HG02798 (cell line): Measurements from ENCODE around the gene CLEC19A.

Source experiments
- ATAC-seq: cut with Tn5 transposase; IDR thresholded peaks from one replicate; pipeline ENCODE4 v1.9.1; 2021; ENCODE audit warnings: mild to moderate bottlenecking; ENCODE audit not compliant: unreplicated experiment, poor library complexity

Gene CLEC19A

DNA sequence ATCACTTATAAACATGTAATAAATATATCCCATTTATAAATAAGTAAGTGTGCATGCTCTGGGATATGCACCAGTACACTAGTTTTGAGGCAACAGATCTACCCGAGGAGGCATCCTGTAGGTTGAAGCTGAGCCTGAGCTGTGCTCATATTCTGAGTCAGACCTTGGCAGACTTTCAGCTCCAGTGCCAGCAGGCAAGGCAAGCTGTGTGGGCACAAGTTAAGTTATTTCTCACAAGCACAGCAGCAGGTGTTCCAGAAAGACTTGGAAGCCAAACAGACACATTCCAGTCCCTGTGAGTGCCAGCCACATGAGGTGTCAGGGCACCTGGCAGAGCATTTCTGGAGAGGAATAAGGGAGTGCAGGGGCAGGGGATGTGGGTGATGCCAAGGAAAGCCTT, 1.3 kb upstream of the CLEC19A start:
- ATAC-seq: no peak

DNA sequence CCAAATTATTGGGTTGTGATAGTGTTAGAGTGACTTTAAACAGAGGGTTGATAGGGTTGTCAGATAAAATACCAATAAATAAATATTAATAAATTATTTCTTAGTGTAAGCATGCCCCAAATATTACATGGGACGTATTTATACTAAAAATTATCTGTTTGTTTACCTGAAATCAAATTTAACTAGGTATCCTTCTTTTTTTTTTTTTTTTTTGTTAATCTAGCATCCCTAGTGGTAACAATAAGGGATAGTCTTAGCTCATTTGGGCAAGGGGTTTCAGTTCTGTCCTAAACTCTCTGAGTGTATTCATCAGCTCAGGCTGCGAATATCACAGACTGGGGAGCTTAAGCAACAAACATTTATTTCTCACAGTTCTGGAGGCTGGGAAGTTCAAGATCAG, 1.3 kb downstream of the CLEC19A start:
- ATAC-seq: no peak

DNA sequence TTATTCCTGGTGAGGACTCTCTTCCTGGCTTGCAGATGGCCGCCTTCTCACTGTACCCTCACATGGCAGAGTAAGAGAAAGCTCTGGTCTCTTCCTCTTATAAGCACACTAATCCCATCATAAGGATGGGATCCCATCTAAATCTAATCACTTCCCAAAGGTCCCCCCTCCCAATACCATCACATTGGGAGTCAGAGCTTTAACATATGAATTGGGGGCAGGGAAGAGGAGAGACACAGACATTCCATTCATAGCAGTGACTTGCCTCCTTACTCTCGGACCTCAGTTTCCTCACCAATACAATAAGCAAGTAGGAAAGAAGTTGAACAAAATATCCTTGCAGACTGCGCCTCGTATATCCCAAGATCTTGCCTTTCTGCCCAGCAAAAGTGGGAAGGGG, 1.7 kb downstream of the CLEC19A start:
- no peak for ATAC-seq

DNA sequence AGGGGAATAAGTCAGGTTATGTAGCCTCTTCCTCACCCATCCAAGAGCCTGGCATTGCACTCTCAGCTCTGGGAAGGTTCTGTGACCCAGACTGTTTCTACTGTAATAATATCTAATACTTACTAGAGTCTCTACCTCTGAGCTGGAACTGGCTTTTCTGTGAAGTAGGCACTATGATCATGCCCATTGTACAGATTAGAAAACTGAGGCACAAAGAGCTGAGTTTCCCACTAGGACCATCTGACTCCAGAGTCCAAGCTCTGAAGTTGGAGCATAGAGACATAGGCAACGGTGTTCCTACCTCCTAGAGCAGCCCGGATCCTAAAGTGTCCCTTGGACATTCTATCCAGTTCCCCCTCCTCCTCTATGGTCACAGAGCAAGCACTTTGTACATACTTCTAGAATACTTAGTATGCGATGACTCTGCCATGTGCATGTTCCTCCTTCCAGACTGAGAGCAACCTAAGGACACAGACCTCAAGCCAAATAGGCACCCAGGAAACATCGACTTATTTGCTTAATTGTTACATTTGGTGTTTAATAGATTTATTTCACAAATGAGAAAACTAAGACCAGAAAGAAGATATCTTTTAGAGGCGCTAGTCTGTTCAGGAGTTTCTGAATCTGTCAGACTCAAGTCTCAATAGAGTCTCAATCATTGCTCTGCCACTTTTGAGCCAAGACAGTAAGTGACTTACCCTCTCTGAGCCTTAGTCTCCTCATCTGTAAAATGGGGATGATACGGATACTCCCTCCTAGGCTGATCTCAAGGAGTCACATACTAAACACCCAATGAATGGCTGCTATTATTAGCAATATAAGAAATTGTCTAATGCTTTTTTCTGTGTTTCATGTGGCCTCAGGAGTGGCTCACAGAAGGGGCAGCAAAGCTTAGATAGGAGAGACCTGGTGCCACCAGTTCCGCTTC, 3.6 kb downstream of the CLEC19A start:
- ATAC-seq: no peak

DNA sequence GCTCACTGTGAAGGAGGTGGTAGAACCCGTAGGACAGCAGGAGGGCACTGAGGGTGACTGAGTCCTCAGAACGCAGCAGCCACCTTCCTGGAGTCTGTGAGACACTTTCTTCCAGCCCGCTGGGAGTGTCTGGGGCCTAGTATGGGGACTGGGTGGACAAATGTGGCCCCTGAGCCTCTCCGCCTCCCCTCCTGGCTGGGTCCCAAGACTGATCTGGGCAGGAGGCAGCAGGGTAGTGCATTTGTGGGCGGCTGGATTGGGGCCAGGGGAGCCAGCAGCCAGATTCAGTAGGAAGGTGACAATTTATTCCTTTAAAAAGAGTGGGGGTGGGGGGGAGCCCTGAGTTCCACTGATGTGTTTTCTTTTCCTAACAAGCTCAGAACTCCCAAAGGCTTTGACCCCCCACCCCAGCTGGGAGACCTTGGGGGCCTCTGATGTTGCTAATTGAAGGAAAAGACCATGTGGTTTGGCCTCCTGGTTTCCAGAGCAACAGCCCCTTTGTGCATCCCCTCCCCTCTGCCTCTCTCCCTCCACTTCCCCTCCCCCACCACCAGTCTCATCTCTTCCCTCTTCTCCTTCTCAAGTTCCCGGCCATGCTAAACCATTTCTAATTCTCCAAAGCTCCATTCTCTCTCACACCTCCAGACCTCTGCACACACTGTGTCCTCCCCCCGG, 4.4 kb downstream of the CLEC19A start:
- no peak for ATAC-seq

DNA sequence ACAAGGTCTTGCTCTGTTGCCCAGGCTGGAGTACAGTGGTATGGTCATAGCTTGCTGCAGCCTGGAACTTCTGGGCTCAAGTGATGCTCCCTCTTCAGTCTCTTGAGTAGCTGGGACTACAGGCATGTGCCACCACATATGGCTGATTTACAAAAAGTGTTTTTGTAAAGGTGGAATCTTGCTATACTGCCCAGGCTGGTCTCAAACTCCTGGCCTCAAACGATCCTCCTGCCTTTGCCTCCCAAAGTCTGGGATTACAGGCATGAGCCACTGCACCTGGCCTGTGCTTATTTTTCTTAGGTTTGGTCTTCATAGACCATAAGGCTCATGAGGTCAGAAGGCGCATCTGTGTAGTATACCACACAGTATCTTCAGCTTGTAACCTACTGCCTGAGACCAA, 5.3 kb downstream of the CLEC19A start:
- no peak for ATAC-seq

DNA sequence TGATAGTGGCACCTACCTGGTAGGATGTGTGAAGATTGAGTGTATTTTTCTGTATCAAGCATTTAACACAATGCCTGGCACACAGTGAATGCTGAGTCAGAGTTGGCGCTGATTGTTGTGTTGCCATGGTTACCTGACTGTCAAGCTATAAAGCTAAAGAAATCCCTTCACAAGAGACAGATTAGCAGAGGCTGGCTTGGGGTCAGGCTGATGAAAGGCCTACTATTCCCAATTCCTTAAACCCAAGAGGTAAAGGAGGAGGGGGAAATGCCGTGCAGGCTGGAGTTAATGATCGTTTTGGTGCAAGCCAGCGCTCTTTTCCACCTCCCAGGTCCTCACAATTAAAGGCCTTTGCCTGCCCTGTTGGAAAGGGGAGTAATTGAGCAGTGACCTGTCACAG, 5.9 kb downstream of the CLEC19A start:
- no peak for ATAC-seq

DNA sequence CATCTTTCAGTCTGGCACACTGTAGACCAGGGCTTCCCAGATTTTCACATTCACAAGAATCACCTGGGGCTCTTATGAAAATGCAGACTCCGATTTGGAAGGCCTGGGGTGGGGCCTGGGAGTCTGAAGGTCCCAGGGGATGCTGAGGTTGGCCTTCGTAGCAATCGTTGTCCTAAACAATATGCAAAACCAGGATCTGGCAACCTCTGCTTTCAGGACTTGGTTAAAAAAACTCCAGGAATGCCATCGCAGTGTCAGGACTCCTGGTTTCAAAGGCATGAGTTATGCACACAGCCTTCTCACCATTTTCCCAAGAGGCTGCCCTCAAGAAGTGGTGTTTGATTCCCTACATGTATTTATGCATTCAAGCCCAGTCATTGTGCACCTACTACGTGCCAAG, 6.7 kb downstream of the CLEC19A start:
- no peak for ATAC-seq

DNA sequence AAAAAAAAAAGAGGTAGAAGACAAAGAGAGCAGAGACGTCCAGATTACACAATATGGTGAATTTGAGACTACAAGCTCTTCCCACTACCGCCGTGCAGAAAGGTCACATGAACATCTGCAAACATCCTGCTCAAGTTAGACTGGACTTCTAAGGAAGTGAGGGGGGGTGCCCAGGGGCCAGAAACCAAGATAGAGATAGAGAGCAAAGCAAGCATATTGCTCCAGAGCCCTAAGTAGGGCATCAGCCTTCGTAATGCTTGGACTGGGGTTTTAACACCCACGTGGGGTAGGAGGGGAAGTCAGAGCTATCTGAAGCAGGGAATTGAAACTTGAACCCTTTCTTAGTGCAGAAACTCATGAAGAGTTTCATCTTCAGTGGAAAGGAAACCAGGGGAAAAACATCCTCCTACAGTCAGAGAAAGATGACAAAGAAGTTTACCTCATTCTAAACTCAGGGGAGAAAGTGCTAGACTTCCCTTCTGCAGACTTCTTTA, 8.7 kb downstream of the CLEC19A start:
- peak; percentile 72 for ATAC-seq

DNA sequence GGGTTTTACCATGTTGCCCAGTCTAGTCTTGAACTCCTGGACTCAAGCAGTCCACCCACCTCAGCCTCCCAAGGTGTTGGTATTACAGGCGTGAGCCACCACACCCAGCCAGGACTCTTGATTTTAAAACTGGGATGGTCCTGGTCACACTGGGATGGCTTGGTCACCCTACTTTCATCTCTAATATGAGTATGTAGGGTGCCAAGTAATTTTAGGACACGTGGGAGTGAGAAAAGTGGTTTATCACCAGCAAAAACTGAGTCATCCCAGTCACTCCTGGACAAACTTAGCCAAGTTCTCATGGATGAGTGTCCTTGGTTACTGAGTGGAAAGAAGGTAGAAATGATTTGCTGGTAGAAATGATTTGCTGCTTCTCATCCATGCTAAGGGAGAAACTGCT, 9.9 kb downstream of the CLEC19A start:
- no peak for ATAC-seq

DNA sequence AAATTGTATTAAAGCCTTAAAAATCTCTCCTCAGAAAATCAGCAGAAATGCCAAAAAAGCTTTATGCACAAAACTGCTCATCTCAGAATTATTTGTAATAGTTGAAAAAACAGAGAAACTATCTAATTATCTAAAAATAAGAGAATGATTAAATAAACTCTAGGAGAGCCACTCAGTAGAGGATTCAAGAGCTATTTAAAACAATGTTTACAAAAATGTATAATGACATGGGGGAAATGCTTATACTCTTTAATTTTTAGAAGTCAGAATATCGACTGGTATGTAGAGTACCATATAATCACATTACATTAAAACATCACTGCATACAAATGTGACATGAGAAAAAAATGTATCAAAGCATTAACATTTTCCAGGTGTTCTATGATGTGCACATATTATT, 11.9 kb downstream of the CLEC19A start:
- no peak for ATAC-seq

DNA sequence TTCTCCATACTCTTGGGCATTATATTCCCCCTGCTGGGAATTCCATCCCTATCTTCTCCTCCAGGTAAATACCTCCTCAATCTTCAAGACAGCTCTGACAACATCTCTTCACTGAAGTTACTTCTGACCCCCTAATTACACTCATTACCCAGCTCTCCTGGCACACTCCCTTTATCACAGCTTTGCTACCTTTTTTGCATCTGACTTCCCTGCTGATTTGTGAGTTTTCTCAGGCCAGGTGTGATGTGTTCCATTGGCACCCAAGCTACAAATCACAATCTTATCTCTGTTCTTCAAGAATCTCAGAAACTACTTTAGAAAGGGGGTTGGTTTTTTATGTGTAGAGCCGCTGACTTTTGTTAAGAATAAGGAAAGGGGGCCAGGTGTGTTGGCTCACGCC, 14.0 kb downstream of the CLEC19A start:
- ATAC-seq: no peak

DNA sequence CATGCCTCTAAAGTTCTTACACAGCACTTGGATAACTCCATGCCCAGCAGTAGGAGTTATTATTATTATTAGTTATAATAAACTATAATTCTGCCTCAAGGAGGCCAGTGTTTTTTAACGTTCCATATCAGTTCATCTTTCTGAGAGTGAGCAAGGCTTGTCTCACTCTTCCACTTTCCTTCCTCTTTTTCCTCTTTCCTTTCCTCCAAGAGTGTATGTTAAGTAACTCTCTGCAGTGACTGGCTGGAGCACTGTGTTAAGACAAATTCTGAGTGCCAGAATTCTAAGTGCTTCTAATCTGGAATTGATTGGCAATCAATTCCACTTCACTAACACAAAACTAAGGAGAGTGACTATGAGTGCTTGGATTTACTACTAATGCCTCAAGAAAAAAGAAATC, 16.4 kb downstream of the CLEC19A start:
- no peak for ATAC-seq

DNA sequence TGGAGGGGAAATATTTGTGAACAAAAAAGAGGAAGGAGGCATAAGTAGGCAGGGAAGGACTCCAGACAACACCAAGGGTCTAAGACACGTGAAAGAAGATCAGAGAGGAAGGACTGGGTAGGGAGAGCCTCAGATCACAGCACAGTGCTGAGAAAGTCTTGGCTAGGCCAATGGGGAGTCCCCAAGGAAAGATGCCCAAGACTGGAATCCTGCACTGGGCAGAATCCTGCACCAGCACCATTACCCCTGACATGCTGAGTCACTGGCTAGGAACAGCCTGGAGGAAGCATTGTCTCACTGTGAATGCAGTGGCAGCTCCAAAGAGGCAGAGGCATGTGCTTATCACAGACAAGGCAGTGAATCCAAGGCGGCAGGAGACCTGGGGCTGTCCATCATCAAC, 19.2 kb downstream of the CLEC19A start:
- ATAC-seq: no peak

DNA sequence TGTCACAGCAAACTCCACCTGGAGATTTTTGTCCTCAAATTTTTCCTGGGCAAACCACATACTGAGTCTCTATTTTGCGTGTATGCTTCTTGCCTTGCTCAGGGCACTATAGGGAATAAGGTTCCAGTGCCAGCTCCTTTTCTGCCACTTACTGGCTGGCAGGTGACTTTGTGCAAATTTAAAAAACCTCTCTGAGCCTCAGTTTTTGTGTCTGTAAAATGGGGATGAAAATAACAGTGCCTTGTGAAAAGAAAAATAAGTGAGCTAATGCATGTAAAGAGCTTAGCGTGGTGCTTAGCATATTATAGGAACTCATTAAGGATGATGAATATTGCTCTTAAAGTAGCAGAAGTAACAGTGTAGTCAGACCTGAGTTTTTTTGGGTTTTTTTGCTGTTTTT, 19.9 kb downstream of the CLEC19A start:
- ATAC-seq: no peak

DNA sequence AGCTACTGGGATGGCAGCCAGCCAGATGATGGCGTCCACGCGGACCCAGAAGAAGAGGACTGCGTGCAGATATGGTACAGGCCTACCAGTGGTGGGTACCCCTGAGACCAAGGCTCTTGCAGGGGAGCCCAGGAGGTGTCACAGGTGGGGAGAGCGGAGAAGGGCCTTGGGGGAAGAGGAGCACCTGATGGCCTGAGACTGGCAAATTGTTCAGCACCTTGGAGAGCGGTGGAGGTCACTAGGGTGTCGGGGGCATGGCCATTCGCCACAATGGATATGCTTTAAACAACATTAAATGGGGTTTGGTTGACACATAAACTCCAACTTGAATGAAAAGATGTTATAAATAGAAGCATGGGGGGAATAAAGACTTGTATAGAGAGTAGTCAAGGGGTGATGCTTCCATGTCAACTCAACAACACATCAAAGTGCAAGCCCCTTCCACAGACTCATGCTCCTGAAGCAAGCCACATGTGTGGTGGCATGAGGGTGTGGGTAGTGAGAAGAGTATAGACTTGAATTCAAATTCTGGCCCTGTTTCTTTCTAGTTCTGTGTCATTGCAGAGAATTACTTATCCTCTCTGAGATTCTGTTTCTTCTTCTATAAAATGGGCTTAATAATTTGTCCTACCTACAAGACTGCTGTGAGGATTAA, 22.2 kb downstream of the CLEC19A start:
- no peak for ATAC-seq

DNA sequence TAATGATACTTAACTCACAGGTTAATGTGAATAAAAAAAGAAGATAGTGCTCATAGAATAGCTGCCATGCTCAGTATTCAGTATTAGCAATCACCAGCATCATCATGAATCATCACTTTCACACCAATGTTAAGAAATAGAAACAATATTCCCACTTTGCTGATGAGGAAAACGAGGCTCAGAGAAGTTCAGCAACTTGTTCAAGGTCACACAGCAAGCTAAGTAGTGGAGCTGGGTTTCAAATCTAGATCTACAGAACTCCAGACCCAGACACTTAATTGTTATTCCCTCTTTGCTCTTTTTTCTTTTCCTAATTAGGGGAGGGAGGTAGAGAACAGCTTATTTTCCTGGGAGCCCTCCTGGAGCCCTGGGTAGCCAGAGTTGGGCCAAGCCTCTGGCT, 22.9 kb downstream of the CLEC19A start:
- no peak for ATAC-seq

DNA sequence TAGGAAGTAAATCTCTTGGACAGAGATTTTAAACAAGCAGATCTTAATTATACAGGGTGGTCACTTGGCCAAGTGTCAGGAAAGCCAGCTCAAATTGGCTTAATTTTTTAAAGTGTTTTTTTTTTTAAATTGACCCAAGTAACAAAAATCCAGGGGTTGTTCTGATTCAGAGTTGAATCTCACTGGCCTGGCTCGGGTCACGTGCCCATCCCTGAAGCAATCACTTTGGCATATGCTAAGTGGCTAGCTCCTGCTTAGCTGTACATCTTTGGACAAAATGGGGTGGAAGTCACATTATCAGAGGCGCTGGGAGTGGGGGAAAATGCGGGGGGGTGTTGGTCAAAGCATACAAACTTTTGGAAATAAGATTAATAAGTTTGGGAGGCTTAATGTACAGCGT, 23.6 kb downstream of the CLEC19A start:
- no peak for ATAC-seq

DNA sequence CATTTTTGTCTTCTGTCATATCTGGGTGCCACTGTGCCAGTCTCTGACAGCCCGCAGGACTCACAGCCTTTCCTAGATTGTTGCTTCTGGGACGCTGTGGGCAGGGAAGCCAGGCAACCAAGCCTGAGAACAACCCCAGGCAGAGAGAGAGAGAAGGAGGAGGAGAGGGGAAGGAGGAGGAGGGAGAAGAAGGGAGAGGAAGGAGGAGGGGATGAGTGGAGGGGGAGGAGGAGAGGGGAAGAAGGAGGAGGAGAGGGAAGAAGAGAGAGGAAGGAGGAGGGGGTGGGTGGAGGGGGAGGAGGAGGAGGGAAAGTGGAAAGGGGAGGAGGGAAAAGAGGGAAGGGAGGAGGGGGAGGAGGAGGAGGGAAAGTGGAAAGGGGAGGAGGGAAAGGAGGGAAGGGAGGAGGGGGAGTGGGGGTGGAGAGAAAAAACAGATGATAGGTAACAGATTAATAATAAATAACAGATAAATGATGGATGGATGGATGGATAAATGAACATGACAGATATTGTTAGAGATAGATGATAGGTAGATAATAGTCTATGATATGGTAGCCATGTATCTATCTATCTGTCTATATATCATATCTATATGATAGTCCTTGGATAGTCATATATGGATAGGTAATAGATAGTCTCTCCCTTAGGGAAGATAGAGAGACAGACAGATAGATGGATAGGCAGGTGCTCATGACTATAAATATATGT, 29.3 kb downstream of the CLEC19A start:
- no peak for ATAC-seq

DNA sequence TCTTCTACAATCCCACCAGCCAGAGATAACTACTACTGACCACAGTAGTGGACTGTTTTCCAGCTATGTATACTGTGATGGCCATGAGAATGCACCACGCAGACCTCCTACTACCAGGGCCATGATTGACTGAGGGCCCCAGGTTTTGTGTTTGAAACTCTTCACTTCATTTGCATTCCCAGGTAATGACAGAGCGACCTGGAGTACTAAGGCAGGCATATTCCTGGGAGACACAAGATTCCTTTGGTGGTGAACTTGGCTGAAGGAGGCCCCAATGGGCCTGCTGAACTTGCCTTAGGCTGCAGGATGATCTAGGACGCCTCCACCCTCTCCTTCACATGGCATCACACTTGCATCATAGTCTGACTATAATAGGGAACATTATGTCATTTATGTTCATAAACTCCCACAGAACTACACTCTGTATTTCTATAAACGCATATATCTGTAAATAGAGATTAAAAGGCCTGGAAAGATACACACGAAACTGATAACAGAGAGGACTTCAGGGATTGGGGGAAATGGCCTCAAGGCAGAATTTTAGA, 30.4 kb downstream of the CLEC19A start:
- ATAC-seq: no peak
